ENCODE measurements around the gene SLC7A10.

GRCh38 chr19:33159893-33160292 is 65.8 kb downstream of the SLC7A10 start:
- TF ChIP-seq CTCF (IDR thresholded peaks at IDR 0.05; ENCODE audit: low read depth, low read length) (no peak), EZH2phosphoT487 (IDR thresholded peaks at IDR 0.05; ENCODE audit: low read depth) (no peak)

Data from OCI-LY3 (cell line).